ENCODE measurements around the gene FHOD3. TPM values are rescaled to one million over a fixed set of nuclear protein-coding genes. Genes with fewer than 3 reads are reported as not detected.

Gene FHOD3
- total and polyA plus RNA-seq, 9 of the 15 experiments (the other 6 are each of a cell fraction or from before 2014, with no cell fraction given): 0.11 TPM; not detected in 8

DNA sequence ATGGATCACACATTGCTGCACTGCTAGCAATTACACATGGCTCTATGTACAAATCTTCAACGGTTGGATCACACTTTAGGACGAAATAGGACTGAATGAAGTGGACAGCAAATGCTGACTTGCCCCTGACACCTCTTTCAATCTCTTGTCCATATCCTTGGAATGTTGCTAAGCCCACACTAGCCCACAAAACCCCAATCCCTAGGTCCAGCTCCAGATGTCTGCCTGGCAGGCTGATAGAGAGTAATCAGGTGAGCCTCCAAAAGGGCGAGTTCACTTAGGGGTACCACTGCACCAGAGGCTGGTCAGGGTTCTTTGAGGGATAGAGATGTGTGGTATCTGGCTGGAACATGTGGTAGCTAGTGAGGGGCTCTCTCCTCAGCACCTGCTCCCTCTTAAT lies 18.5 kb upstream of the FHOD3 start:
- no peaks in the 10 kb centered on the region for H3K36me3 ChIP-seq (ENCODE audit: control insufficient read depth, insufficient read depth, low read length)
- no peak overlapping the region for H3K27ac ChIP-seq (ENCODE audit: extremely low read depth, low read depth, low read length)
- no peaks in the 10 kb centered on the region for H4K20me1 ChIP-seq (replicated peaks; ENCODE audit: control insufficient read depth, insufficient read depth, low read length)
- POLR2A ChIA-PET: interaction anchor here (0.9 to 1.2 kb wide), 2 partner anchors 8 to 138 kb away, joined by 3 read pairs; no protein-coding TSS in a partner anchor
- in situ Hi-C loops (cut with MboI): no loop called here
- no TSS peak for BruUV-seq (replicated peaks)
- no peaks in the 10 kb centered on the region for H3K9me3 ChIP-seq (replicated peaks; ENCODE audit: control insufficient read depth, insufficient read depth, low read depth, low read length)
- H3K79me2 ChIP-seq (ENCODE audit: control insufficient read depth, insufficient read depth, low read length): no peaks in the 10 kb centered on the region
- no peaks in the 10 kb centered on the region for H3K4me1 ChIP-seq (replicated peaks in 1 of 2; ENCODE audit: control insufficient read depth in 2 of 2, insufficient read depth in 2 of 2, low read length in 2 of 2)
- H3K27me3 ChIP-seq (ENCODE audit: control insufficient read depth in 2 of 2, insufficient read depth in 2 of 2, low read length in 2 of 2): peaks cover 3 to 13% of the 10 kb centered on the region in 2 experiments; a peak in 3 of 5 replicates
- TF ChIP-seq LCOR (CRISPR knock-in tag; IDR thresholded peaks at IDR 0.05) (no peak), NFRKB (IDR thresholded peaks at IDR 0.05; ENCODE audit: low read depth) (no peak), NELFE (IDR thresholded peaks at IDR 0.05; ENCODE audit: insufficient read depth, insufficient read length) (no peak), RNF2 (IDR thresholded peaks at IDR 0.05) (no peak), FOXA3 (CRISPR knock-in tag; conservative IDR thresholded peaks at IDR 0.05 in 1 of 2, IDR thresholded peaks at IDR 0.05 in 1 of 2) (no peak), SRSF7 (optimal IDR thresholded peaks at IDR 0.05; ENCODE audit: low read depth, low read length) (no peak), ETV1 (tag; conservative IDR thresholded peaks at IDR 0.05; ENCODE audit: low read depth) (no peak)
- TF ChIP-seq, protein P1, sequence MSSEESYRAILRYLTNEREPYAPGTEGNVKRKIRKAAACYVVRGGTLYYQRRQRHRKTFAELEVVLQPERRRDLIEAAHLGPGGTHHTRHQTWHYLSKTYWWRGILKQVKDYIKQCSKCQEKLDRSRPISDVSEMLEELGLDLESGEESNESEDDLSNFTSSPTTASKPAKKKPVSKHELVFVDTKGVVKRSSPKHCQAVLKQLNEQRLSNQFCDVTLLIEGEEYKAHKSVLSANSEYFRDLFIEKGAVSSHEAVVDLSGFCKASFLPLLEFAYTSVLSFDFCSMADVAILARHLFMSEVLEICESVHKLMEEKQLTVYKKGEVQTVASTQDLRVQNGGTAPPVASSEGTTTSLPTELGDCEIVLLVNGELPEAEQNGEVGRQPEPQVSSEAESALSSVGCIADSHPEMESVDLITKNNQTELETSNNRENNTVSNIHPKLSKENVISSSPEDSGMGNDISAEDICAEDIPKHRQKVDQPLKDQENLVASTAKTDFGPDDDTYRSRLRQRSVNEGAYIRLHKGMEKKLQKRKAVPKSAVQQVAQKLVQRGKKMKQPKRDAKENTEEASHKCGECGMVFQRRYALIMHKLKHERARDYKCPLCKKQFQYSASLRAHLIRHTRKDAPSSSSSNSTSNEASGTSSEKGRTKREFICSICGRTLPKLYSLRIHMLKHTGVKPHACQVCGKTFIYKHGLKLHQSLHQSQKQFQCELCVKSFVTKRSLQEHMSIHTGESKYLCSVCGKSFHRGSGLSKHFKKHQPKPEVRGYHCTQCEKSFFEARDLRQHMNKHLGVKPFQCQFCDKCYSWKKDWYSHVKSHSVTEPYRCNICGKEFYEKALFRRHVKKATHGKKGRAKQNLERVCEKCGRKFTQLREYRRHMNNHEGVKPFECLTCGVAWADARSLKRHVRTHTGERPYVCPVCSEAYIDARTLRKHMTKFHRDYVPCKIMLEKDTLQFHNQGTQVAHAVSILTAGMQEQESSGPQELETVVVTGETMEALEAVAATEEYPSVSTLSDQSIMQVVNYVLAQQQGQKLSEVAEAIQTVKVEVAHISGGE (CRISPR knock-in tag; IDR thresholded peaks at IDR 0.05): no peak
- TF ChIP-seq, protein P2, sequence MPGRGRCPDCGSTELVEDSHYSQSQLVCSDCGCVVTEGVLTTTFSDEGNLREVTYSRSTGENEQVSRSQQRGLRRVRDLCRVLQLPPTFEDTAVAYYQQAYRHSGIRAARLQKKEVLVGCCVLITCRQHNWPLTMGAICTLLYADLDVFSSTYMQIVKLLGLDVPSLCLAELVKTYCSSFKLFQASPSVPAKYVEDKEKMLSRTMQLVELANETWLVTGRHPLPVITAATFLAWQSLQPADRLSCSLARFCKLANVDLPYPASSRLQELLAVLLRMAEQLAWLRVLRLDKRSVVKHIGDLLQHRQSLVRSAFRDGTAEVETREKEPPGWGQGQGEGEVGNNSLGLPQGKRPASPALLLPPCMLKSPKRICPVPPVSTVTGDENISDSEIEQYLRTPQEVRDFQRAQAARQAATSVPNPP (IDR thresholded peaks at IDR 0.05; ENCODE audit: borderline replicate concordance, insufficient read depth, insufficient read length): no peak
- H2AFZ ChIP-seq (ENCODE audit: low read depth, low read length): no peak overlapping the region
- intact Hi-C loops (cut with micrococcal nuclease): no loop called here
- no peaks in the 10 kb centered on the region for H3K9me1 ChIP-seq (ENCODE audit: control insufficient read depth, insufficient read depth, low read length)
- no peak overlapping the region for H3K9ac ChIP-seq (ENCODE audit: insufficient read depth in 1 of 2, low read depth in 2 of 2, low read length in 2 of 2)
- DNase-seq (ENCODE audit: extremely low read depth in 1 of 4, low spot score in 3 of 4) (no peak), ATAC-seq (peak; percentile 32), FAIRE-seq (no peak)
- 4% methylated on average over 3 of the region's 3 CpGs for WGBS (ENCODE audit: insufficient coverage, low coverage, missing lambda C conversion rate)
- no peak overlapping the region for H3K4me2 ChIP-seq (ENCODE audit: insufficient read depth, low read length)
- no peak overlapping the region for H3K4me3 ChIP-seq
- CTCF ChIA-PET (ENCODE audit: low intra/inter-chr PET ratio): no interaction called here

Measured in K562 (cell line).